ENCODE measurements around the gene PRTG. TPM values are rescaled to one million over a fixed set of nuclear protein-coding genes. Genes with fewer than 3 reads are reported as not detected.

The PRTG gene
- total RNA-seq, 1 donor from 2014 or later, result 8.6 TPM

DNA sequence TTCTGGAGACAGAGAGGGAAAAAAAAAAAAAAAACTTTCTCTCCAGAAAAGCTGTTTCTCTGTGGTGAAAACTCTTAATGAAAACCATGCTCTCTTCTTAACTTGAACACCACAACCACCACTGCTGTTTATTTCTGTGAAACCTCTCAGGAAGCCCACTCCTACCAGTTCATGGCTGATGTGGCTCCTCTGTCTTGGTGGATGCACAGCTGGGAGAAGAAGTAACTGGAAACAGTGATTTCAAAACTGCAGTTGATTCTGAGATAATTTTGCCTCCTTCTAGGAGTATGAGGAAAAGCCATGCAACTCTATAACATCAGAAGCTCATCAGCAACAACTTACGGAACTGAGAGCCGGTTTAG is 114.6 kb downstream of the PRTG start:
- peak overlapping the region; percentile 26 for H3K27ac ChIP-seq
- no peak overlapping the region for H3K4me3 ChIP-seq
- H3K36me3 ChIP-seq, result no peaks in the 10 kb centered on the region
- no peaks in the 10 kb centered on the region for H3K4me1 ChIP-seq
- TF ChIP-seq, protein P1, sequence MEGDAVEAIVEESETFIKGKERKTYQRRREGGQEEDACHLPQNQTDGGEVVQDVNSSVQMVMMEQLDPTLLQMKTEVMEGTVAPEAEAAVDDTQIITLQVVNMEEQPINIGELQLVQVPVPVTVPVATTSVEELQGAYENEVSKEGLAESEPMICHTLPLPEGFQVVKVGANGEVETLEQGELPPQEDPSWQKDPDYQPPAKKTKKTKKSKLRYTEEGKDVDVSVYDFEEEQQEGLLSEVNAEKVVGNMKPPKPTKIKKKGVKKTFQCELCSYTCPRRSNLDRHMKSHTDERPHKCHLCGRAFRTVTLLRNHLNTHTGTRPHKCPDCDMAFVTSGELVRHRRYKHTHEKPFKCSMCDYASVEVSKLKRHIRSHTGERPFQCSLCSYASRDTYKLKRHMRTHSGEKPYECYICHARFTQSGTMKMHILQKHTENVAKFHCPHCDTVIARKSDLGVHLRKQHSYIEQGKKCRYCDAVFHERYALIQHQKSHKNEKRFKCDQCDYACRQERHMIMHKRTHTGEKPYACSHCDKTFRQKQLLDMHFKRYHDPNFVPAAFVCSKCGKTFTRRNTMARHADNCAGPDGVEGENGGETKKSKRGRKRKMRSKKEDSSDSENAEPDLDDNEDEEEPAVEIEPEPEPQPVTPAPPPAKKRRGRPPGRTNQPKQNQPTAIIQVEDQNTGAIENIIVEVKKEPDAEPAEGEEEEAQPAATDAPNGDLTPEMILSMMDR (IDR thresholded peaks at IDR 0.05), result no peak
- H3K27me3 ChIP-seq, result no peaks in the 10 kb centered on the region
- intact Hi-C loops (cut with DNase I), result no loop called here
- ATAC-seq (no peak), DNase-seq (no peak)
- H3K9me3 ChIP-seq, result no peaks in the 10 kb centered on the region

DNA sequence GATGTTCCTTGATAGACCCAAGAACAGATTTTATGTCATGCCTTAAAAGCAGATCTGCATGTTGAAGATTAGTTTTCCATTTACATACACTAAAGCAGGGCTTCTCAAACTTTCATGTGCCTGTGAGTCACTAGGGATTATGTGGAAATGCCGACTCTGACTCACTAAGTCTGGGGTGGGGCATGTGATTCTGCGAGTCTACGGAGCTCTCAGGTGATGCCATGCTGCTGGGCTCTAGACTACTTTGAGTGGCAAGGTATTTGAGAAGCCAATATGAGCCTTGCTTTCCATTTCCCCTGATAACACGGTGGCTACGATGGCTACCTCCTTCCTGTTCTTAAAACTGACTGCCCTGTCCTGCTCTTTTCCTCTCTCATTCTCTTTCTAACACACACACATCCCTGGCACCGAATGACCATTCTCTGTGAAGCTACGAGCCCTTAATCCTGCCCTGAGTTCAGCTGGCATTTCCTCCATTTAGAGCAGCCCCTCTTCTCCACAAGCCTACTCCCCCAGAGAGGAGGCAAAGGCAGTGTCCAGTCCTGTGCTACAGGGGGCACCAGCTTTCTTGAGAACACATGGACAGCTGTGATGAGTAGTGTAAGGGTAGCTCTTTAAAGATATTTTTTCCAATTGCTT is 115.1 kb downstream of the PRTG start:
- Histone ChIP-seq H3K27me3 (no peaks in the 10 kb centered on the region), H3K9me3 (no peaks in the 10 kb centered on the region), H3K36me3 (no peaks in the 10 kb centered on the region), H3K4me1 (no peaks in the 10 kb centered on the region), H3K4me3 (no peak overlapping the region), H3K27ac (peak overlapping the region; percentile 26)
- no peak for DNase-seq
- intact Hi-C loops (cut with DNase I), result no loop called here
- peak; percentile 94 for ATAC-seq
- TF ChIP-seq, protein P1 (IDR thresholded peaks at IDR 0.05), result no peak

DNA sequence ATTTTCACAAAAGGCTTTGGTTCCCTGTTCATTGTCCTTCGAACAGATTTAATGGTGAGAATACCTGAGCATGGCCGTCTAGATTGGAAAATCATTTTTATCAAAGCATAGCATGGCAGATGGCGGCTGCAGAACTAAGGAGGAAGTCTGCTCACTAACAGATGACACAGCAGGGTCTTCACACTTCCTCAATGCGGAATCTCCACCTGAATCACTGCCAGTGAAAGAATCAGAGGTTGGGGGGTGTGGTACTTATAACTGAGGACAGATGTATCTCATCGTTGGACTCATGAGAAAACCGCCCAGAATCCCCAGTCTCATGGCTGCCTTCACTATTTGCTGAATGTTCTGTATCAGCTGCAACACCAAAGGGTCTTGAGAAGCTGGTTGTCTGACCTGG is 123.2 kb downstream of the PRTG start:
- Histone ChIP-seq H3K27me3 (no peaks in the 10 kb centered on the region), H3K36me3 (no peaks in the 10 kb centered on the region), H3K4me3 (no peak overlapping the region), H3K27ac (no peak overlapping the region), H3K4me1 (no peaks in the 10 kb centered on the region), H3K9me3 (no peaks in the 10 kb centered on the region)
- intact Hi-C loops (cut with DNase I), result no loop called here
- no peak for ATAC-seq
- DNase-seq, result no peak
- TF ChIP-seq, protein P1 (IDR thresholded peaks at IDR 0.05), result no peak

DNA sequence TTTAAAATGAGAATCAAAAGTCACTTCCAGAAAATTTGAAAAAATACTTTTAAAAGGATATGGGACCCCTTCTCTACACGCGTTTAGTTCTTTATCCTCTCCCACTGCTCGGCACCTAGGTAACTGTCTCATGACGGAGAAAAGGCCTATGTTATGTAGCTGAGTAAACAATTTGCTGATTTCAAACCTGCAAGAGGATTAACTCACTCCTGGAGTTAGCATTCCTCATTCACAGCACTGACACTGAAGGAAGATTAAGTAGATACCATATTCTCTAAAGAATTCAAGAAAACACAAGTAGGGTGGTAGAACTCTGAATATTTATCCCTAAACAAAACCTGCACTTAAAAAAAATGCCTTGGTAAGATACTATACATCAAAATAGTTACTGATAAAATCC is 124.6 kb downstream of the PRTG start:
- intact Hi-C loops (cut with DNase I), result no loop called here
- ATAC-seq, result no peak

DNA sequence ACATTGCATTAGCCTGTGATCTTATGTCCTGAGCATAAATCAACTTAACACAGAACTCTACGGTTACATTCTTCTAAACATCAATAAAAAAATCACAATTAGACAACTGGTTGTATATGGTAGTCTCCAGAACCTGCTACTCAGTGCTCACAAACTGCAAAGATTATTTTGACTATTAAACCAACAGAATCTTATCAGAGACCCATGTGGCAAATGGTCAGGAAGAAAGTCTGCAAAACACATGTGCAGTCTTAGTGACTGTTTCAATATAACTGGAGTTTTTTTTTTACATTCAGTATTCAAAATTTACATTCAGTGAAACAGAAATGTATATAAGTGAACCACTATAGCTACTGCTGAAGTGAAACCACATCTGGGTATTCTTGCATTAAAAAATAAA is 127.5 kb downstream of the PRTG start:
- no peak for ATAC-seq
- TF ChIP-seq, protein P1 (IDR thresholded peaks at IDR 0.05), result no peak
- no peak overlapping the region for H3K27ac ChIP-seq
- H3K27me3 ChIP-seq, result no peaks in the 10 kb centered on the region
- no peaks in the 10 kb centered on the region for H3K4me1 ChIP-seq
- H3K36me3 ChIP-seq, result no peaks in the 10 kb centered on the region
- DNase-seq, result no peak
- intact Hi-C loops (cut with DNase I), result no loop called here
- no peaks in the 10 kb centered on the region for H3K9me3 ChIP-seq
- no peak overlapping the region for H3K4me3 ChIP-seq

More for the DNA sequence above, 124.6 kb downstream of the PRTG start:
- H3K4me1 ChIP-seq, result no peaks in the 10 kb centered on the region
- no peaks in the 10 kb centered on the region for H3K27me3 ChIP-seq
- no peaks in the 10 kb centered on the region for H3K36me3 ChIP-seq
- TF ChIP-seq, protein P1 (IDR thresholded peaks at IDR 0.05), result no peak
- H3K9me3 ChIP-seq, result no peaks in the 10 kb centered on the region
- no peak overlapping the region for H3K27ac ChIP-seq
- H3K4me3 ChIP-seq, result no peak overlapping the region
- no peak for DNase-seq

DNA sequence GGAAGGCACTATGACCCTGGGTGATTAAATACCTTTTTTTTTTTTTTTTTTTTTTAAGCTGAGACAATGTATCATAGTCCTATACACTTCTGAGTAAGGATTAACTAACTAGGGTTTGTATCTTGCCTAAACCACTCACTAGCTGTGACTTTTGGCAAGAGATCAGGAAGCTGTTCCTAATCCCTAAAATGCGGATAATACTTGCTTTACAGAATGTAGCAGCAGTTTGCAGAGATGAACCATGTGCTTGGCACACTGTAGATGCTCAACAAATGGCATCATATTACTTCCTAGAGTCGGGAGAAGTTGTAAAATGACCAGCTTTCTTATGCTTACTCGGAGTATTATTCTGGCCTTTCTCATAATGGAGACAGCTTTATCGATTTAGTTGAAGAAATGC is 129.2 kb downstream of the PRTG start:
- intact Hi-C loops (cut with DNase I), result no loop called here
- TF ChIP-seq, protein P1 (IDR thresholded peaks at IDR 0.05), result no peak
- no peak for DNase-seq

More for the DNA sequence above, 129.2 kb downstream of the PRTG start:
- no peaks in the 10 kb centered on the region for H3K27me3 ChIP-seq
- no peak overlapping the region for H3K4me3 ChIP-seq
- H3K9me3 ChIP-seq, result no peaks in the 10 kb centered on the region
- no peak for ATAC-seq
- no peak overlapping the region for H3K27ac ChIP-seq
- H3K4me1 ChIP-seq, result no peaks in the 10 kb centered on the region
- H3K36me3 ChIP-seq, result no peaks in the 10 kb centered on the region
